Measurements from ENCODE around the gene KAZN.

KAZN gene

GRCh38 chr1:15094719-15095495 lies 496.4 kb downstream of the KAZN start:
- in situ Hi-C loops (cut with HindIII; ENCODE audit: low pct_ligation_motif_present, low pct_unique_long_range_greater_than_20kb, low sequenced_read_pairs) = no loop called here
- no peak for DNase-seq

GRCh38 chr1:15095496-15095875 lies 497.0 kb downstream of the KAZN start:
- in situ Hi-C loops (cut with HindIII; ENCODE audit: low pct_ligation_motif_present, low pct_unique_long_range_greater_than_20kb, low sequenced_read_pairs) = no loop called here
- no peak for DNase-seq

- in situ Hi-C loops (cut with HindIII; ENCODE audit: low pct_ligation_motif_present, low pct_unique_long_range_greater_than_20kb, low sequenced_read_pairs) = no loop called here
- no peak for DNase-seq
Measured at GRCh38 chr1:15096293-15096692, 497.8 kb downstream of the KAZN start.

- DNase-seq = no peak
- in situ Hi-C loops (cut with HindIII; ENCODE audit: low pct_ligation_motif_present, low pct_unique_long_range_greater_than_20kb, low sequenced_read_pairs) = no loop called here
Measured at GRCh38 chr1:15098176-15099125, 500.0 kb downstream of the KAZN start.

GRCh38 chr1:15099441-15100120 lies 501.1 kb downstream of the KAZN start:
- in situ Hi-C loops (cut with HindIII; ENCODE audit: low pct_ligation_motif_present, low pct_unique_long_range_greater_than_20kb, low sequenced_read_pairs) = no loop called here
- DNase-seq = no peak

GRCh38 chr1:15100121-15100879 lies 501.8 kb downstream of the KAZN start:
- in situ Hi-C loops (cut with HindIII; ENCODE audit: low pct_ligation_motif_present, low pct_unique_long_range_greater_than_20kb, low sequenced_read_pairs) = no loop called here
- DNase-seq = peak; percentile 41

- no peak for DNase-seq
- in situ Hi-C loops (cut with HindIII; ENCODE audit: low pct_ligation_motif_present, low pct_unique_long_range_greater_than_20kb, low sequenced_read_pairs) = no loop called here
Measured at GRCh38 chr1:15100880-15101760, 502.6 kb downstream of the KAZN start.

- no peak for DNase-seq
- in situ Hi-C loops (cut with HindIII; ENCODE audit: low pct_ligation_motif_present, low pct_unique_long_range_greater_than_20kb, low sequenced_read_pairs) = no loop called here
Measured at GRCh38 chr1:15101801-15102200, 503.3 kb downstream of the KAZN start.

GRCh38 chr1:15102646-15103045 lies 504.2 kb downstream of the KAZN start:
- in situ Hi-C loops (cut with HindIII; ENCODE audit: low pct_ligation_motif_present, low pct_unique_long_range_greater_than_20kb, low sequenced_read_pairs) = no loop called here
- DNase-seq = no peak

- in situ Hi-C loops (cut with HindIII; ENCODE audit: low pct_ligation_motif_present, low pct_unique_long_range_greater_than_20kb, low sequenced_read_pairs) = no loop called here
- DNase-seq = no peak
Measured at GRCh38 chr1:15103211-15103610, 504.7 kb downstream of the KAZN start.

GRCh38 chr1:15103906-15104305 lies 505.4 kb downstream of the KAZN start:
- DNase-seq = no peak
- in situ Hi-C loops (cut with HindIII; ENCODE audit: low pct_ligation_motif_present, low pct_unique_long_range_greater_than_20kb, low sequenced_read_pairs) = no loop called here

- in situ Hi-C loops (cut with HindIII; ENCODE audit: low pct_ligation_motif_present, low pct_unique_long_range_greater_than_20kb, low sequenced_read_pairs) = no loop called here
- DNase-seq = no peak
Measured at GRCh38 chr1:15104768-15105167, 506.3 kb downstream of the KAZN start.

- in situ Hi-C loops (cut with HindIII; ENCODE audit: low pct_ligation_motif_present, low pct_unique_long_range_greater_than_20kb, low sequenced_read_pairs) = no loop called here
- no peak for DNase-seq
Measured at GRCh38 chr1:15106608-15107007, 508.1 kb downstream of the KAZN start.

- in situ Hi-C loops (cut with HindIII; ENCODE audit: low pct_ligation_motif_present, low pct_unique_long_range_greater_than_20kb, low sequenced_read_pairs) = no loop called here
- DNase-seq = no peak
Measured at GRCh38 chr1:15107058-15107687, 508.7 kb downstream of the KAZN start.

GRCh38 chr1:15107911-15108310 lies 509.4 kb downstream of the KAZN start:
- no peak for DNase-seq
- in situ Hi-C loops (cut with HindIII; ENCODE audit: low pct_ligation_motif_present, low pct_unique_long_range_greater_than_20kb, low sequenced_read_pairs) = no loop called here

GRCh38 chr1:15110128-15110866 lies 511.8 kb downstream of the KAZN start:
- peak; percentile 5 for DNase-seq
- in situ Hi-C loops (cut with HindIII; ENCODE audit: low pct_ligation_motif_present, low pct_unique_long_range_greater_than_20kb, low sequenced_read_pairs) = no loop called here

GRCh38 chr1:15110867-15111230 lies 512.4 kb downstream of the KAZN start:
- in situ Hi-C loops (cut with HindIII; ENCODE audit: low pct_ligation_motif_present, low pct_unique_long_range_greater_than_20kb, low sequenced_read_pairs) = no loop called here
- DNase-seq = no peak
